HK-2 (cell line): ENCODE measurements around the gene CNDP2.

Experiments
- DNase-seq: peaks from one replicate; pipeline ENCODE4 v3.0.0-alpha.2; 2018; ENCODE audit not compliant: unreplicated experiment

CNDP2 gene

DNA sequence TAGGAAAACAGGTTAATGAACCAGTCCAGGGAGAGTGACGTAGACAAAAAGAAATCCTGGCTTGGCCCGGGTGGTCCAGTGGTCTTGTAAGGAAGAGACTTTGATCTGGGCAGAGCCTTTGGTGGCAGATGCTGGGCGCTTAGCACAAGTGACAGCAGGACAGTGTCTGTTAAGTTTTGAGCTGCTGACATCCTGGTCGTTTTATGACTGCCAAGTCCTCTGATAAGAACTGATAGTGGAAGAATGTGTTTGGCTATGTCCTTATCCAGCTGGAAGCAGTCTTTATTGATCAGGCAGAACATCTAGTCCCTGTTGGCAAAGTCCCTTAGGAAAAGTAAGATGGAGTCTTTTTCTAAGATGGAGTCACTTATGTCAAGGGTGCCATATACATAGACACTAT is 74.1 kb downstream of the CNDP2 start:
- DNase-seq = no peak

DNA sequence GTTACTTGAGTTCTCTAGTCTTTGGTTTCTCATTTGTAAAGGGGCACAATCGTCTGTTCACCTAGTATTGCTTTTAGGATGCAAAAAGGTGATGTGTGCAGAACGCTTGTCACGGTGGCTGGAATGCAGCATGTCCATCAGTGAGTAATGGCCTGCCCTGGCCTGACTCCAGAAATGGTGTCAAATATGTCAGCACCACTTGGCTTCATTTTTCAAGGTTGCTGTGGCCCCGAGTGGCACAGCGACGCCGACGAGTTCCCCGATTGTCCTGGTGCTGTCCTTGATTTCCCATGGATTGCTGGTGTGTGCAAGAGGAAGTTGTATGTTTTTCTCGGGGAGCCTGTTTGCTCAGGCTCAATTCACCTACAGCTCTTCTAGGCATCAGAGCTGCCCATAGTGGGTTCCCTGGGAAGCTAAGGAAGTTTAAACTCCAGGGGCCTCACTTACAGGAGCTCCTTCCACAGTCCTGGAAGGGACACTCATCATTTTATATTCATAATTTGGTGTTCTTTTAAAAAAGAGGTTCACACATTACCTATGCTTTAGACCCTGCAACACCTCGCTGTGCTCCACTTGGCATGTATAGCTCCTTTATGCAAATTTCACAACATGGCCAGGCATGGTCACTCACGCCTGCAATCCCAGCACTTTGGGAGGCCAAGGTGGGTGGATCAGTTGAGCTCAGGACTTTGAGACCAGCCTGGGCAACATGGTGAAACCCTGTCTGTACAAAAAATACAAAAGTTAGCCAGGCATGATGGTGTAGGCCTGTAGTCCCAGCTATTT is 75.9 kb downstream of the CNDP2 start:
- DNase-seq = no peak

DNA sequence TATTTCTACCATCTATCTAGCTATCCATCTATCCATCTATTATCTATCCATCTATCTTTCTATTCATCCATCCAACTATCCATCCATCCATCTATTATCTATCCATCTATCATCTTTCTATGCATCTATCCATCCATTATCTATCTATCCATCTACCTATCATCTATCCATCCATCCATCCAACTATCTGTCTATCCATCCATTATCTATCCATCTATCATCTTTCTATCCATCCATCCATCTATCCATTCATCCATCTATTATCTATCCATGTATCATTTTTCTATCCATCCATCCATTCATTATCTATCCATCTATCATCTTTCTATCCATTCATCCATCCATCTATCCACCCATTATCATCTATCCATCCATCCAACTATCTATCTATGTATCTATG is 76.9 kb downstream of the CNDP2 start:
- DNase-seq = no peak
